ENCODE measurements around the gene SAMD4A. TPM values are rescaled to one million over a fixed set of nuclear protein-coding genes. Genes with fewer than 3 reads are reported as not detected.

SAMD4A gene, protein sequence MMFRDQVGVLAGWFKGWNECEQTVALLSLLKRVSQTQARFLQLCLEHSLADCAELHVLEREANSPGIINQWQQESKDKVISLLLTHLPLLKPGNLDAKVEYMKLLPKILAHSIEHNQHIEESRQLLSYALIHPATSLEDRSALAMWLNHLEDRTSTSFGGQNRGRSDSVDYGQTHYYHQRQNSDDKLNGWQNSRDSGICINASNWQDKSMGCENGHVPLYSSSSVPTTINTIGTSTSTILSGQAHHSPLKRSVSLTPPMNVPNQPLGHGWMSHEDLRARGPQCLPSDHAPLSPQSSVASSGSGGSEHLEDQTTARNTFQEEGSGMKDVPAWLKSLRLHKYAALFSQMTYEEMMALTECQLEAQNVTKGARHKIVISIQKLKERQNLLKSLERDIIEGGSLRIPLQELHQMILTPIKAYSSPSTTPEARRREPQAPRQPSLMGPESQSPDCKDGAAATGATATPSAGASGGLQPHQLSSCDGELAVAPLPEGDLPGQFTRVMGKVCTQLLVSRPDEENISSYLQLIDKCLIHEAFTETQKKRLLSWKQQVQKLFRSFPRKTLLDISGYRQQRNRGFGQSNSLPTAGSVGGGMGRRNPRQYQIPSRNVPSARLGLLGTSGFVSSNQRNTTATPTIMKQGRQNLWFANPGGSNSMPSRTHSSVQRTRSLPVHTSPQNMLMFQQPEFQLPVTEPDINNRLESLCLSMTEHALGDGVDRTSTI
- total RNA-seq (10 to 100 TPM; 15.5 to 31.0 (median 24.5) TPM), polyA plus RNA-seq (1 to 10 TPM; 2.3 to 7.7 (median 3.3) TPM)
- long read RNA-seq, donor 1, result 0 reads
- long read RNA-seq, donor 2, result 0 reads

GRCh38 chr14:54566410-54567223 is at the start of gene SAMD4A:
Gene SAMD4A, plus strand, starts transcription at chr14:54567128. Its CDS starts 789 bp downstream, at chr14:54567917.
- 0 to 1% (median 0%) methylated on average over 40 to 91 of the region's 91 CpGs for WGBS, 5 donors
- intact Hi-C loops (cut with DNase I; ENCODE audit: low total_unique reads), result loop anchor here (5.0 kb wide), 1 partner anchor 126 kb away; no protein-coding TSS in a partner anchor

GRCh38 chr14:54524410-54524809 is 42.5 kb upstream of the SAMD4A start:
- H3K4me1 ChIP-seq, result no peaks in the 10 kb centered on the region
- no peak overlapping the region for H3K4me3 ChIP-seq
- H3K27me3 ChIP-seq (replicated peaks in 1 of 7), result no peaks in the 10 kb centered on the region
- intact Hi-C loops (cut with DNase I; ENCODE audit: low total_unique reads), result no loop called here
- TF ChIP-seq POLR2A (IDR thresholded peaks at IDR 0.05) (no peak), POLR2AphosphoS5 (IDR thresholded peaks at IDR 0.05) (no peak)
- TF ChIP-seq, protein P1, sequence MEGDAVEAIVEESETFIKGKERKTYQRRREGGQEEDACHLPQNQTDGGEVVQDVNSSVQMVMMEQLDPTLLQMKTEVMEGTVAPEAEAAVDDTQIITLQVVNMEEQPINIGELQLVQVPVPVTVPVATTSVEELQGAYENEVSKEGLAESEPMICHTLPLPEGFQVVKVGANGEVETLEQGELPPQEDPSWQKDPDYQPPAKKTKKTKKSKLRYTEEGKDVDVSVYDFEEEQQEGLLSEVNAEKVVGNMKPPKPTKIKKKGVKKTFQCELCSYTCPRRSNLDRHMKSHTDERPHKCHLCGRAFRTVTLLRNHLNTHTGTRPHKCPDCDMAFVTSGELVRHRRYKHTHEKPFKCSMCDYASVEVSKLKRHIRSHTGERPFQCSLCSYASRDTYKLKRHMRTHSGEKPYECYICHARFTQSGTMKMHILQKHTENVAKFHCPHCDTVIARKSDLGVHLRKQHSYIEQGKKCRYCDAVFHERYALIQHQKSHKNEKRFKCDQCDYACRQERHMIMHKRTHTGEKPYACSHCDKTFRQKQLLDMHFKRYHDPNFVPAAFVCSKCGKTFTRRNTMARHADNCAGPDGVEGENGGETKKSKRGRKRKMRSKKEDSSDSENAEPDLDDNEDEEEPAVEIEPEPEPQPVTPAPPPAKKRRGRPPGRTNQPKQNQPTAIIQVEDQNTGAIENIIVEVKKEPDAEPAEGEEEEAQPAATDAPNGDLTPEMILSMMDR (IDR thresholded peaks at IDR 0.05 in 8 of 11, conservative IDR thresholded peaks at IDR 0.05 in 3 of 11), result no peak
- 93 to 98% (median 96%) methylated on average over 4 of the region's 4 CpGs for WGBS, 5 donors
- H3K36me3 ChIP-seq, result peaks cover 0 to 67% (median 36%) of the 10 kb centered on the region in 6 donors
- no peaks in the 10 kb centered on the region for H3K9me3 ChIP-seq
- no peak overlapping the region for H3K27ac ChIP-seq
- DNase-seq, result no peak

More at GRCh38 chr14:54566410-54567223, at the start of gene SAMD4A:
- Histone ChIP-seq H3K4me3 (peak within 1 kb of the TSS; percentile 56 to 77 (median 67)), H3K27ac (peak within 1 kb of the TSS; percentile 83 to 95 (median 94)), H3K27me3 (replicated peaks in 1 of 7) (peaks cover 0 to 50% (median 0%) of the 10 kb centered on the region in 7 donors), H3K36me3 (peaks cover 0 to under 1% (median 0%) of the 10 kb centered on the region in 6 donors), H3K9me3 (no peaks in the 10 kb centered on the region), H3K4me1 (peaks cover 14 to 67% (median 49%) of the 10 kb centered on the region in 6 donors)
- peak; percentile 94 for DNase-seq
- TF ChIP-seq POLR2AphosphoS5 (IDR thresholded peaks at IDR 0.05) (peak; percentile 71 to 87 (median 81)), POLR2A (IDR thresholded peaks at IDR 0.05) (no peak)
- TF ChIP-seq, protein P1 (IDR thresholded peaks at IDR 0.05 in 8 of 11, conservative IDR thresholded peaks at IDR 0.05 in 3 of 11), result peak in 7 of 11 experiments; percentile 15 to 50 (median 31)

DNA sequence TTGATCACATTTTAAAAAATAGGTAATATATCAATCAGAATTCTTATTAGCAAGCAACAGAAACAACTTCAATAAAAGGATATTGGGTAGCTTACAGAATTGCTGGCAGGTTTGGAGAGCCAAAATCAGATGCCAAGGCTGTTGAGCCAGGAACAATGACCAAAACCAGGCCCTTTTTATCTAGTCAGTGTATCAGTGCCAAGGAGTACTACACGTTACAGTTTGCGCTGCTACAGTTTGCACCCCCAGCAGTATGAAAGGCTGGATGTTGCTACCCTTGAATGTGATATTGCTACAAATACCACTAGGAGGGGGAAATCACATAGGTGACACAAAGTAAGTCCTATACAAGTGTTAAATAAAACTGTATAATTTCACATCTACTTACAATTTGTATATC is 38.0 kb upstream of the SAMD4A start:
- no peaks in the 10 kb centered on the region for H3K9me3 ChIP-seq
- intact Hi-C loops (cut with DNase I; ENCODE audit: low total_unique reads), result no loop called here
- no peak for TF ChIP-seq POLR2A (IDR thresholded peaks at IDR 0.05)
- TF ChIP-seq POLR2AphosphoS5 (IDR thresholded peaks at IDR 0.05), result no peak
- TF ChIP-seq, protein P1 (IDR thresholded peaks at IDR 0.05 in 8 of 11, conservative IDR thresholded peaks at IDR 0.05 in 3 of 11), result no peak
- no peak for DNase-seq
- H3K4me1 ChIP-seq, result peaks cover 0 to 14% (median 2%) of the 10 kb centered on the region in 6 donors
- no peak overlapping the region for H3K4me3 ChIP-seq
- H3K27ac ChIP-seq, result no peak overlapping the region
- 84 to 96% (median 87%) methylated on average over 2 of the region's 2 CpGs for WGBS, 5 donors
- H3K27me3 ChIP-seq (replicated peaks in 1 of 7), result no peaks in the 10 kb centered on the region
- H3K36me3 ChIP-seq, result peaks cover 0 to 65% (median 18%) of the 10 kb centered on the region in 6 donors
